Measurements from ENCODE around the gene TSHZ3. TPM values are rescaled to one million over a fixed set of nuclear protein-coding genes. Genes with fewer than 3 reads are reported as not detected.

Gene TSHZ3
- total and polyA plus RNA-seq, 2 of the 8 experiments (the other 6 are each of a cell fraction or from before 2014, with no cell fraction given) = 3.1 to 12.3 TPM

GRCh38 chr19:31255174-31255799 is 93.9 kb downstream of the TSHZ3 start:
- Histone ChIP-seq H4K8ac (ENCODE audit: extremely low read depth, insufficient read depth, low read length) (no peak overlapping the region; the same call in 1 of the 2 replicates), H3K27me3 (replicated peaks in 1 of 4; ENCODE audit: control insufficient read depth in 3 of 4, extremely low read depth in 1 of 4, insufficient read depth in 3 of 4, low read length in 3 of 4) (no peaks in the 10 kb centered on the region), H3K27ac (ENCODE audit: low read depth, low read length) (no peak overlapping the region), H2BK120ac (replicated peaks; ENCODE audit: low read depth, low read length) (no peak overlapping the region), H3K23me2 (ENCODE audit: low read depth, low read length) (no peaks in the 10 kb centered on the region), H3K4me1 (replicated peaks in 1 of 4; ENCODE audit: control insufficient read depth in 3 of 4, insufficient read depth in 4 of 4, low read length in 3 of 4) (peaks cover 0 to 8% (median 6%) of the 10 kb centered on the region in 4 experiments; a peak in 4 of 7 replicates), H3K4me2 (ENCODE audit: insufficient read depth in 1 of 2, low read depth in 2 of 2, low read length in 2 of 2) (peak overlapping the region in 1 of 2 experiments; percentile 2; a peak in 1 of 4 replicates), H2BK15ac (ENCODE audit: low read length) (no peak overlapping the region; the same call in 1 of the 2 replicates), H4K20me1 (replicated peaks in 1 of 2; ENCODE audit: control insufficient read depth in 1 of 2, insufficient read depth in 2 of 2, low read length in 2 of 2) (no peaks in the 10 kb centered on the region), H2BK12ac (ENCODE audit: low read depth, low read length) (no peak overlapping the region), H2AFZ (ENCODE audit: low read length) (no peak overlapping the region), H3K9me3 (ENCODE audit: insufficient read depth in 2 of 2, low read depth in 1 of 2, low read length in 1 of 2) (no peaks in the 10 kb centered on the region), H2BK20ac (ENCODE audit: low read length) (no peak overlapping the region), H3K79me1 (ENCODE audit: low read depth, low read length) (no peaks in the 10 kb centered on the region), H3K4me3 (ENCODE audit: extremely low read depth in 1 of 4, insufficient read depth in 2 of 4, low read depth in 3 of 4, low read length in 4 of 4) (no peak overlapping the region), H3K56ac (replicated peaks; ENCODE audit: insufficient read length, low read depth, low read length) (no peak overlapping the region), H3K18ac (ENCODE audit: extremely low read depth, low read length) (no peak overlapping the region), H4K5ac (ENCODE audit: insufficient read length, low read depth, low read length) (no peak overlapping the region), H3K79me2 (ENCODE audit: control insufficient read depth in 1 of 2, insufficient read depth in 2 of 2, low read length in 2 of 2) (no peaks in the 10 kb centered on the region), H2AK5ac (ENCODE audit: low read depth, low read length) (no peak overlapping the region), H3K36me3 (ENCODE audit: control insufficient read depth in 2 of 4, insufficient read depth in 4 of 4, low read length in 3 of 4) (no peaks in the 10 kb centered on the region), H3K4ac (replicated peaks; ENCODE audit: insufficient read length, low read depth, low read length) (no peak overlapping the region), H2BK5ac (ENCODE audit: low read depth, low read length) (no peak overlapping the region), H4K91ac (replicated peaks; ENCODE audit: insufficient read length, low read length) (no peak overlapping the region), H3K9ac (replicated peaks in 1 of 4; ENCODE audit: extremely low read depth in 1 of 4, low read depth in 3 of 4, low read length in 3 of 4) (no peak overlapping the region), H3K14ac (ENCODE audit: insufficient read length) (no peak overlapping the region), H3K23ac (ENCODE audit: insufficient read length) (no peak overlapping the region)
- ChIA-PET CTCF (ENCODE audit: partially characterized antibody) (interaction anchor here (1.0 to 1.7 kb wide), 2 partner anchors 201 to 469 kb away, joined by 3 to 5 read pairs; no protein-coding TSS in a partner anchor), POLR2A (ENCODE audit: partially characterized antibody) (interaction anchor here (1.1 kb wide), 1 partner anchor 13 kb away, joined by 3 read pairs; no protein-coding TSS in a partner anchor)
- no peak for FAIRE-seq
- no peak for DNase-seq (ENCODE audit: low read depth in 1 of 2, low spot score in 2 of 2)
- 76% methylated on average over 13 of the region's 13 CpGs; no CpG with 5 or more reads in 1 of the 2 experiments for WGBS, 2 experiments (ENCODE audit: extremely low coverage in 1 of 2, insufficient coverage in 1 of 2, insufficient read length in 1 of 2, insufficient replicate concordance in 2 of 2, low coverage in 1 of 2, low lambda C conversion rate in 2 of 2, missing lambda C conversion rate in 1 of 2)
- no peak for TF ChIP-seq NANOG (IDR thresholded peaks at IDR 0.05; ENCODE audit: insufficient read depth, low read depth, low read length, poor library complexity, severe bottlenecking)
- TF ChIP-seq CHD2 (IDR thresholded peaks at IDR 0.05; ENCODE audit: low read length) = no peak
- TF ChIP-seq TBP (IDR thresholded peaks at IDR 0.05; ENCODE audit: low read depth, low read length) = no peak
- TF ChIP-seq TAF7 (optimal IDR thresholded peaks at IDR 0.05; ENCODE audit: borderline replicate concordance, low read depth, low read length) = no peak
- no peak for TF ChIP-seq SAP30 (IDR thresholded peaks at IDR 0.05; ENCODE audit: insufficient read depth, insufficient replicate concordance, low read length)
- TF ChIP-seq CREB1 (IDR thresholded peaks at IDR 0.05) = no peak
- TF ChIP-seq RBBP5 (IDR thresholded peaks at IDR 0.05; ENCODE audit: borderline replicate concordance, low read depth, low read length) = no peak
- TF ChIP-seq ZNF274 (IDR thresholded peaks at IDR 0.05; ENCODE audit: borderline replicate concordance, extremely low read depth, low read length) = no peak
- no peak for TF ChIP-seq POLR2AphosphoS5 (IDR thresholded peaks at IDR 0.05; ENCODE audit: low read depth, low read length)
- TF ChIP-seq TCF12 (IDR thresholded peaks at IDR 0.05; ENCODE audit: low read depth, low read length) = no peak
- no peak for TF ChIP-seq MAFK (IDR thresholded peaks at IDR 0.05; ENCODE audit: low read depth, low read length)
- TF ChIP-seq SRF (IDR thresholded peaks at IDR 0.05; ENCODE audit: low read depth, low read length) = no peak
- no peak for TF ChIP-seq YY1 (IDR thresholded peaks at IDR 0.05; ENCODE audit: low read depth, low read length)
- no peak for TF ChIP-seq FOSL1 (IDR thresholded peaks at IDR 0.05; ENCODE audit: insufficient read depth, low read depth, low read length)
